CD4-positive, alpha-beta T cell treated with Interferon gamma for 1 hour (primary cell): ENCODE results near the gene CNST.
"Not testable (repeated sequence)": the region's sequence is repeated elsewhere in the genome, so short reads cannot be mapped to it uniquely, and the experiment has no call there.

Source experiments
- DNase-seq: peaks from one replicate; pipeline ENCODE4 v3.0.0-alpha.2; 2020

CNST gene

GRCh38 chr1:246587606-246588005, 21.4 kb downstream of the CNST start:
- DNase-seq, result no peak

DNA sequence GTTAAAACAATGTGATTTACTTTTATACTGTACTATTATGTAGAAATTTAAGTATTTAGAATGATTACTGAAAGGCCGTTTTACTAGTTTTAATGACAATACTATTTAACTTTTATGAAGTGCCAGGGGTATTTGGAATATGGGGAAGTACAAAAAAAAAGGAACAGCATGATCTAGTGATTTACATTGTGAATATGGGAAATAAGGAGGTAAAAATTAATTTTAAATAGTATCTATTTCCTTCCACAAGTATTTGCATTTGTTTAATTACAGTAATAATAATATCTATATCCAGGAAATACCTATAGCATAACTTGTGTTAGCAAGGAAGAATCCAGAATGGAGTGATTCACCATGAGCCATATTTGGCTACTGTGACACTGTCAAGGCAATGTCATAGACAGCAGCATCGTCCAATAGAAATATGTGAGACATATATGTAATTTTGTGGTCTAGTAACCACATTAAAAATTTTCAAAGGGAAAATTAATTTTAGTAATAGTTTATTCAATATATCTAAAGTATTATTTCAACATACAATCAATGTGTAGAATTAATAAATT, 22.0 kb downstream of the CNST start:
- no peak for DNase-seq

GRCh38 chr1:246589919-246590318, 23.7 kb downstream of the CNST start:
- not testable (repeated sequence) for DNase-seq

GRCh38 chr1:246591047-246591446, 24.8 kb downstream of the CNST start:
- DNase-seq, result no peak

- no peak for DNase-seq
Measured at GRCh38 chr1:246591504-246591903, 25.2 kb downstream of the CNST start.

- no peak for DNase-seq
Measured at GRCh38 chr1:246591958-246592357, 25.7 kb downstream of the CNST start.

GRCh38 chr1:246592695-246593094, 26.4 kb downstream of the CNST start:
- no peak for DNase-seq

DNA sequence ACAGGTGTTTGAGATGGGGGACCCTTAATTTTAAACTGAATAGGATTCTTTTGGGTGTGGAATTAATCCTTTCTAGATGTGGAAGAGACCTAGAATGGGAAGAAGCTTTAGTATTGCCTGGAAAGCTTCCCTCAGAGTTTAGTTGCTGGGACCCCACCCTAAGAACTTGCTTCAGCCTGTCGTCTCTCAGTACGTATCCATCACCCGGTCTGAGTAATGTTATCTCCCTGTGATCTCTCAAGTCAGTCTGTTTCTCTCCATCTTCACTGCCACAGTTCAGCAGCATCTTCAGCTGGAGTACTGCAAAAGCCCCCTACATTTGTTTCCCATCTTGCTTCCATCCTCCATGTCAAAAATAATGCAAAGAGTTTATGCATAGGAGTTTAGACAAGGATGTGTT, 28.9 kb downstream of the CNST start:
- DNase-seq, result no peak

GRCh38 chr1:246597340-246597739, 31.1 kb downstream of the CNST start:
- no peak for DNase-seq

DNA sequence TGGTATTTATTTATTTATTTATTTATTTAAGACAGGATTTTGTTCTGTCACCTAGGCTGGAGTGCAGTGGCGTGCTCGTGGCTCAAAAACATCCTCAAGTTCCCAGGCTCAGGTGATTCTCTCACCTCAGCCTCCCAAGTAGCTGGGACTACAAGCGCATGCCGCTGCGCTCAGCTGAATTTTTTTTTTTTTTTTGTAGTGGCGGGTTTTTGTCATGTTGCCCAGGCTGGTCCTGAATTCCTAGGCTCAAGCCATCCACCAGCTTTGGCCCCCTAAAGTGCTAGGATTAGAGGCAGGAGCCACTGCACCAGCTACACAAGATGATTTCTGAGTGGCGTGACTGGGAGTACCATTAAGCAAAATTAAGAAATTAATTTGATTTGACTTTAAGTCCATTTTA, 31.7 kb downstream of the CNST start:
- no peak for DNase-seq

- DNase-seq, result no peak
Measured at GRCh38 chr1:246599315-246599714, 33.1 kb downstream of the CNST start.

- DNase-seq, result no peak
Measured at GRCh38 chr1:246600579-246600978, 34.3 kb downstream of the CNST start.

DNA sequence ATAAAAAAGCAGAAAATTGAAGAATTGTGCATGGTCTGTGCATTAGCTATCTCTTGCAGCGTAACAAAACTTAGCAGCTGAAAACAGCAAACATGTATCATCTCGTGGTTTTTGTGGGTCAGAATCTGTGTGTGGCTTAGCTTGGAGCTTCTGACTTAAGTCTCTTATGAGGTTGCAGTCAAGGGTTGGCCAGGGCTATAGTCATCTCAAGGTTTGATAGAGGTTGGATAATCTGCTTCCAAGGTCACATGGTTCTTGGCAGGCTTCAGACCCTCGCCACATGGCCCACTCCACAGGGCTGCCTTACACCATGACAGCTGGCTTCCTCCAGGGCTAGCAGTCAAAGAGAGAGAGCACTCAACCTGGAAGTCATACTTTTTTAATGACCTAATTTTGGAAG, 35.9 kb downstream of the CNST start:
- DNase-seq, result no peak

DNA sequence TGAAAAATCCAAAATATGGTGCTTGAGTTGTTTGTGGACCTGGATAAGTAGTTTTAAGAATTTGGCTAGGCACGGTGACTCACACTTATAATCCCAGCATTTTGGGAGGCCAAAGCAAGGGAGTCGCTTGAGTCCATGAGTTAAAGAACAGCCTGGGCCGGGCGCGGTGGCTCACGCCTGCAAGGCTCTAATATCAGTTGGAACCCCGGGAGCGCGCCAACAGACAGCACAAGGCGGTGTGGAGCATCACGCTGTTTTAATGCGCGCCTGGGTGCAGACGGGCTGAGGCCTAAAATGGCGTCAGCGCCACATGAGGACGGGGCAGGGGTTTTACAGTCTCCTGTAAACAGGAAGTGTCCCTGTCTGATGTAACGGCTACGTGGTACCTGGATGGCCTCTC, 39.0 kb downstream of the CNST start:
- DNase-seq, result not testable (repeated sequence)

DNA sequence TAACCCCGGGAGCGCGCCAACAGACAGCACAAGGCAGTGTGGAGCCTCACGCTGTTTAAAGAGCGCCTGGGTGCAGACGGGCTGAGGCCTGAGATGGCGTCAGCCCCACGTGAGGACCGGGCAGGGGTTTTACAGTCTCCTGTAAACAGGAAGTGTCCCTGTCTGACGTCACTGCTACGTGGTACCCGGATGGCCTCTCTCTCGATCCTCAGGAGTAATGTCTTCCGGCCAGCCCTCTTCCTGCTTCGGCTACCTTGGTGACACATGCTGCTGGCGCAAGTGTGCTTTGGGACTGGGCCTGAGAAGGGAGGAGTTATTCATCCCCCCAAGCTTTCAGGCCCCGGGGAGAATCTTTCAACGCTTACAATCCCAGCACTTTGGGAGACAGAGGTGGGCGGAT, 41.2 kb downstream of the CNST start:
- DNase-seq, result peak; percentile 18

DNA sequence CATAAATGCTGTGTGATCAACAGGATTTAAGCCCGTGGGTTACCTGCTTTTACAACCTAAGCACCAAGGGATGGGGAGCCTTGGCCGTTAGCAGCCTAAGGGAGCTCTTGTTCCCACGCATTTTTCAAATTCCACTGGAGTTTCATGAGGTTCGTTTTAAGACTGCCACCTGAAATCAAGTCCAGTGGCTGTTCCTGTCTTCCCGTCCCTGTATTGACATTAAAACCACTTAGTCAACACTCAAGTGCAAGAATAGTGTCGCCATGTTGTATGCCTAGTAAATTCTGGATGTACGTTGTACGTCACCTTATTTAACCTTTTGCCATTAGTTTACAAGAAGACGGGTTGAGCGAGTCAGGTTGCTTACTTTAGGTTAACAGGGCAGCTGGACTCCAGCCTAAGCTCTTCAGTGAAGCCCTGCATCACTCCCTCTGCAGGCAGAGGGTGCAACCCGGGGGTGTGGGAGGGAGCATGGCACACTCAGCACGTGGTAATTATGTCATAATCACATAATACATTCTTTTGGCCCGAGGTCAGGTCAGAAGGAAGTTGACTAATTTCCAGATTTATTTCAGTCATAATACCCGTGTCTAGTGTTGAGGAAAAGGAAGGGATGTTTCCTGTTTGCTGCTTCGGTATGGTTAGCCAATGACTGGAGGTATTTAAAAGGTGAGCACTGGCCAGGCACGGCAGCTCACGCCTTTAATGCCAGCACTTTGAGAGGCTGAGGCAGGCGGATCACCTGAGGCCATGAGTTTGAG, 42.5 kb downstream of the CNST start:
- peak; percentile 54 for DNase-seq

DNA sequence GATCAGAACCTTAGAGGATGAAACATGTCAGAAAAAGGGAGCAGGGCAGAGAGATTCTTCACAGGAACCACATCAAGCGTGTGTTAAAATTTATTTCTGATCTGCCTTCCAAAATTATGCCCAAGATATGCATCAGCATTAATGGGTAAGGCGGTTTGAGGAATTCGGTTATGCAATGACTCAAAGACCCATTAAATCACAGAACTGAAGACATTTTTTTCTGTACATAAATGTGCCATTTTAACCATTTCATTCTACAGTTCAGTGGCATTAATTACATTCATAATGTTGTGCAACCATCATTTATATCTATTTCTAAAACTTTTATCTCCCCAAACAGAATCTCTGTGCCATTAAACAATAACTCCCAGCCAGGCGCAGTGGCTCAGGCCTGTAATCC, 43.4 kb downstream of the CNST start:
- DNase-seq, result no peak

GRCh38 chr1:246613096-246613758, 47.0 kb downstream of the CNST start:
- DNase-seq, result no peak

- no peak for DNase-seq
Measured at GRCh38 chr1:246617156-246617555, 50.9 kb downstream of the CNST start.

GRCh38 chr1:246617768-246618167, 51.5 kb downstream of the CNST start:
- no peak for DNase-seq

- DNase-seq, result no peak
Measured at GRCh38 chr1:246618240-246618808, 52.1 kb downstream of the CNST start.

DNA sequence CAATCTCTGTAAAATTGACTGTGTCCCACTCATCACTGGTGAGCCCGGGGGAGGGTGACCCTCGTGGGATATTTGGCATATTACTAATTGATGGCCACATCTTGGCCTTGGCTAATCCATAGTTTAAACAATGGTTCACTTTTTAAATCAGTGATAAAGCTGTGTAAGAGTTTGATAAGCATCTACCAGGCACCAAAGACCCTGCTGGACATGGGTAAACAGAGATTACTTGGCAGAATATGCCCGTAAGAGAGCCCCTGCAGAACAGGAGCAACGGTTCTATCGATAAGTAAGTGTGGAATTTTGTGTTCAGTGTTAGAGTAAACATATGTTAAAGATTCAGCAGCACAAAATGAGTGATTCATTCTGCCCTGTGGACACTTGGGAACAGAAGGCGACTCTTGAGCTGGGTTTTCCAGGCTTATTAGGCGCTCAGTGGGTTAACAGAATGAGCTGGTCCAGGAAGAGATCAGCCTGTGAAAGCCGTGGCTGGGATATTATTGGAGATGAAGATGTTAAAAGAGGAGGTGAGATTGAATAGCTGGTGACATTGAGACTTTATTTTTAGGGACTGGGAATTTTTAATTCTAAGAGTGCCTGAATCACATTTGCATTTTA, 55.9 kb downstream of the CNST start:
- no peak for DNase-seq

DNA sequence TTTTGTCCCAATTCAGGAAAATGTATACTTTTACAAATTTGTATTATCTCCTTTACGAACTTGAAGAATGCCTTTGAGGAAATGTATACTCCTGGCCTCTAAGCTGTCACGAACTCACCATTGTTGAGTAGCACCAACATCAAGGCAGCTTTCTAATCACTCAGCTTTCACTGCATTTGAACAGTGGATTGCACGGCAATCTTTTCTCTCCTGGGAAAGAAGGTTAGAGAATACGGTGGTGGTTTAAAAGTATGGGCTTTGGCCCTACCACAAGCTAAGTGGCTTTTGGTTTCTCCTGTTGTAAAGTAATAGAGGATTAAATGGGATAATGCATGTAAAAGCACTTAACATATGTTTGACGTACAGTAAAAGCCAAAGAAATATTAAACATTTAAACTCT, 57.8 kb downstream of the CNST start:
- no peak for DNase-seq

GRCh38 chr1:246629030-246629429, 62.8 kb downstream of the CNST start:
- DNase-seq, result no peak
